Heart left ventricle (tissue), 13 donors: ENCODE measurements around the gene XXYLT1.

ENCODE experiments used
- POLR2A ChIP-seq, 2 donors: fragments of 450-650 bp; IDR thresholded peaks; one replicate each; pipeline ENCODE4 v1.6.1; 2017; ENCODE audit warnings: antibody characterized with exemption in 2 of 2, mild to moderate bottlenecking in 2 of 2, moderate library complexity in 2 of 2
- TF ChIP-seq, protein P1 (sequence below), 12 donors: fragments of 200-600 bp; sonication (generic) in 4 of 12; IDR thresholded peaks; one replicate each; pipeline versions ENCODE4 v1.5.0 to v1.8.0; 2018 to 2022; ENCODE audit warnings: antibody characterized with exemption in 12 of 12, mild to moderate bottlenecking in 5 of 12
- donor health status: ischemic (EF 13 %, LVEDD 7.1; RV severe dilation, severe dysfunction).
- donor health status: DM: no; HTN: yes; CAD: no.
- donor health status: DM: no; HTN: no; CAD: no.
- donor health status: ischemic (EF 25% LVEDD 6.9; RV normal size, moderate dysfunction).
- donor health status: ischemic (EF 25% LVEDD 5.7; RV mildly dilated, moderate dysfunction).
- donor health status: ischemic (EF 35%, LVEDD 5.7; RV mildly dilated, moderate dysfunction).
- donor health status: nonischemic (EF 11% LVEDD 7.7; RV severe dilation, severe dysfunction).
- donor health status: DM: yes; HTN: yes; CAD: no.
- donor health status: PGD.
- donor health status: ischemic (EF 29% LVEDD 5.4; RV normal size, mild dysfunction).
- donor health status: nonischemic (EF 23%, LVEDD 6.1; RV moderate dilation, normal function).

DNA sequence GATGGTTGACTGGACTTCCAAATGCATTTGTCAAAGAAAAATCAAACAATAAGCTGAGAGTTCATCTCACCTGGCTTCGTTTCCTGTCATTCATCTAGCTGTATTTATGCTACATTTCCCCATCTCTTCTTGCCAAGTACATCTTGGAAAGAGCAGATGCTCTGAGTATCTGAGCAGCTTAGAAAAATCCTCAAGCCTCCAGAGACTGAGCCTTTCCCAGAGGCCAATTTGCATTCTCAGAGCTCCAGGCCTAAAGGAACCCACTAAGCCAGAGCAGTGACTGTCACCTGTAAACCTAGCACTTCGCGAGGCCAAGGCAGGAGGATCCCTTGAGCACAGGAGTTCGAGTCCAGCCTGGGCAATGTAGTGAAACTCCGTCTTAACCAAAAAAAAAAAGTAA, 100.5 kb downstream of the XXYLT1 start:
- TF ChIP-seq, protein P1, sequence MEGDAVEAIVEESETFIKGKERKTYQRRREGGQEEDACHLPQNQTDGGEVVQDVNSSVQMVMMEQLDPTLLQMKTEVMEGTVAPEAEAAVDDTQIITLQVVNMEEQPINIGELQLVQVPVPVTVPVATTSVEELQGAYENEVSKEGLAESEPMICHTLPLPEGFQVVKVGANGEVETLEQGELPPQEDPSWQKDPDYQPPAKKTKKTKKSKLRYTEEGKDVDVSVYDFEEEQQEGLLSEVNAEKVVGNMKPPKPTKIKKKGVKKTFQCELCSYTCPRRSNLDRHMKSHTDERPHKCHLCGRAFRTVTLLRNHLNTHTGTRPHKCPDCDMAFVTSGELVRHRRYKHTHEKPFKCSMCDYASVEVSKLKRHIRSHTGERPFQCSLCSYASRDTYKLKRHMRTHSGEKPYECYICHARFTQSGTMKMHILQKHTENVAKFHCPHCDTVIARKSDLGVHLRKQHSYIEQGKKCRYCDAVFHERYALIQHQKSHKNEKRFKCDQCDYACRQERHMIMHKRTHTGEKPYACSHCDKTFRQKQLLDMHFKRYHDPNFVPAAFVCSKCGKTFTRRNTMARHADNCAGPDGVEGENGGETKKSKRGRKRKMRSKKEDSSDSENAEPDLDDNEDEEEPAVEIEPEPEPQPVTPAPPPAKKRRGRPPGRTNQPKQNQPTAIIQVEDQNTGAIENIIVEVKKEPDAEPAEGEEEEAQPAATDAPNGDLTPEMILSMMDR (IDR thresholded peaks at IDR 0.05): no peak
- no peak for TF ChIP-seq POLR2A (IDR thresholded peaks at IDR 0.05)
